SK-N-SH (cell line): ENCODE results near the gene FBXW11.
"Not testable (repeated sequence)": the region's sequence is repeated elsewhere in the genome, so short reads cannot be mapped to it uniquely, and the experiment has no call there.

ENCODE experiments used
- EP300 ChIP-seq, 2 experiments: IDR thresholded peaks; 2 replicates each; pipeline versions ENCODE4 v1.4.0 to v1.6.1; 2012; ENCODE audit warnings: borderline replicate concordance in 1 of 2, low read depth in 1 of 2, low read length in 1 of 2
- EZH2phosphoT487 ChIP-seq: fragments of 200-600 bp; sonication (generic); IDR thresholded peaks from 2 replicates; pipeline ENCODE4 v1.6.1; 2017; ENCODE audit warnings: low read depth, mixed run types, mild to moderate bottlenecking, antibody characterized with exemption, moderate library complexity, borderline replicate concordance
- GATA2 ChIP-seq: sonication (generic); formaldehyde crosslinking; IDR thresholded peaks from 2 replicates; pipeline ENCODE4 v1.5.0; 2020; ENCODE audit warnings: mild to moderate bottlenecking, missing genetic modification reagents
- POLR2AphosphoS5 ChIP-seq: IDR thresholded peaks from 2 replicates; pipeline ENCODE4 v1.6.1; 2012; ENCODE audit warnings: low read depth, low read length
- TAF1 ChIP-seq: IDR thresholded peaks from 2 replicates; pipeline ENCODE4 v1.6.1; 2012; ENCODE audit warnings: low read depth, mild to moderate bottlenecking, low read length, moderate library complexity, borderline replicate concordance
- TF ChIP-seq, protein P1 (sequence below): fragments of 200-600 bp; sonication (generic); IDR thresholded peaks from 2 replicates; pipeline ENCODE4 v1.6.1; 2017; ENCODE audit warnings: antibody characterized with exemption, mild to moderate bottlenecking, moderate library complexity

DNA sequence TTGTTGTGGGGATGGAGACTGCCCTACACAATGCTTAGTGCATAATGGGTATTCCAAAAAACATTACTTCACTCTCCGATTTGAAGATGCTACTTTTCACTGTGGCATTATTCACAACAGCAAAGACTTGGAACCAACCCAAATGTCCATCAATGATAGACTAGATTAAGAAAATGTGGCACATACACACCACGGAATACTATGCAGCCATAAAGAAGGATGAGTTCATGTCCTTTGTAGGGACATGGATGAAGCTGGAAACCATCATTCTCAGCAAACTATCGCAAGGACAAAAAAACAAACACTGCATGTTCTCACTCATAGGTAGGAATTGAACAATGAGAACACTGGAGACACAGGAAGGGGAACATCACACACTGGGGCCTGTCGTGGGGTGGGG is 90.7 kb downstream of the FBXW11 start:
- TF ChIP-seq, protein P1, sequence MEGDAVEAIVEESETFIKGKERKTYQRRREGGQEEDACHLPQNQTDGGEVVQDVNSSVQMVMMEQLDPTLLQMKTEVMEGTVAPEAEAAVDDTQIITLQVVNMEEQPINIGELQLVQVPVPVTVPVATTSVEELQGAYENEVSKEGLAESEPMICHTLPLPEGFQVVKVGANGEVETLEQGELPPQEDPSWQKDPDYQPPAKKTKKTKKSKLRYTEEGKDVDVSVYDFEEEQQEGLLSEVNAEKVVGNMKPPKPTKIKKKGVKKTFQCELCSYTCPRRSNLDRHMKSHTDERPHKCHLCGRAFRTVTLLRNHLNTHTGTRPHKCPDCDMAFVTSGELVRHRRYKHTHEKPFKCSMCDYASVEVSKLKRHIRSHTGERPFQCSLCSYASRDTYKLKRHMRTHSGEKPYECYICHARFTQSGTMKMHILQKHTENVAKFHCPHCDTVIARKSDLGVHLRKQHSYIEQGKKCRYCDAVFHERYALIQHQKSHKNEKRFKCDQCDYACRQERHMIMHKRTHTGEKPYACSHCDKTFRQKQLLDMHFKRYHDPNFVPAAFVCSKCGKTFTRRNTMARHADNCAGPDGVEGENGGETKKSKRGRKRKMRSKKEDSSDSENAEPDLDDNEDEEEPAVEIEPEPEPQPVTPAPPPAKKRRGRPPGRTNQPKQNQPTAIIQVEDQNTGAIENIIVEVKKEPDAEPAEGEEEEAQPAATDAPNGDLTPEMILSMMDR, result not testable (repeated sequence)
- TF ChIP-seq POLR2AphosphoS5; EP300 (IDR thresholded peaks at IDR 0.05; ENCODE audit: borderline replicate concordance in 1 of 2, low read depth in 1 of 2, low read length in 1 of 2); TAF1; EZH2phosphoT487; GATA2 (CRISPR knock-in tag): not testable (repeated sequence)
